Aorta (tissue), 5 donors: ENCODE results near the gene SLC12A5. TPM values are rescaled to one million over a fixed set of nuclear protein-coding genes. Genes with fewer than 3 reads are reported as not detected.

Source experiments
- ATAC-seq: fragments of 200-7000 bp; cut with Tn5 transposase; one replicate; pipeline ENCODE4 v1.9.1; 2022; ENCODE audit warnings: moderate library complexity; ENCODE audit not compliant: low FRiP score
- DNase-seq, 2 donors: peaks; one replicate each; pipeline ENCODE4 v3.0.0-alpha.2; 2020
- H3K27ac ChIP-seq, 2 donors: one replicate each; pipeline ENCODE4 v1.5.1; 2013; ENCODE audit warnings: low read length in 2 of 2, mild to moderate bottlenecking in 2 of 2, moderate library complexity in 2 of 2, control low read depth in 1 of 2, inconsistent platforms in 1 of 2, low read depth in 1 of 2
- H3K27me3 ChIP-seq, 2 donors: one replicate each; pipeline ENCODE4 v1.6.1; 2013; ENCODE audit warnings: control low read depth in 1 of 2, low read length in 1 of 2, mild to moderate bottlenecking in 1 of 2, moderate library complexity in 1 of 2; ENCODE audit not compliant: insufficient read depth in 2 of 2, control insufficient read depth in 1 of 2
- H3K36me3 ChIP-seq, 2 donors: one replicate each; pipeline ENCODE4 v1.6.1; 2013; ENCODE audit warnings: control low read depth in 1 of 2, low read length in 1 of 2, mild to moderate bottlenecking in 1 of 2; ENCODE audit not compliant: insufficient read depth in 2 of 2, control insufficient read depth in 1 of 2
- H3K4me1 ChIP-seq, 2 donors: one replicate each; pipeline ENCODE4 v1.6.1; 2013; ENCODE audit warnings: low read length in 2 of 2, control low read depth in 1 of 2, mild to moderate bottlenecking in 1 of 2, moderate library complexity in 1 of 2; ENCODE audit not compliant: insufficient read depth in 2 of 2, control insufficient read depth in 1 of 2
- H3K4me3 ChIP-seq, 2 donors: one replicate each; pipeline ENCODE4 v1.5.1; 2013; ENCODE audit warnings: low read length in 2 of 2, control low read depth in 1 of 2, mild to moderate bottlenecking in 1 of 2
- H3K9me3 ChIP-seq: one replicate; pipeline ENCODE4 v1.6.1; 2013; ENCODE audit warnings: mild to moderate bottlenecking, low read length; ENCODE audit not compliant: control insufficient read depth
- WGBS, 2 donors: extraction: QIAGEN DNeasy Blood & Tissue Kit; methylation state at CpG; one replicate each; pipeline ENCODE4 v1.1.7; 2013; 5-methylcytosine and 5-hydroxymethylcytosine counted together
- intact Hi-C, 2 donors: fragments of 100-400 bp; cut with DNase I; formaldehyde crosslinking; loops; one replicate each; pipeline versions ENCODE4 v1.14.2 to v1.15.0; 2022
- polyA plus RNA-seq, 2 donors: library from polyadenylated mRNA; stranded (reverse); fragments of 200-250 nt; gene quantifications; one replicate each; pipeline ENCODE4 v1.2.3, GENCODE V29; 2013
- total RNA-seq, 2 donors: library from RNA; stranded (reverse); fragmentation: NEBNext Ultra II Directional; extraction: Animal tissue kit (Norgen Biotek cat#: 25700); gene quantifications; one replicate each; pipeline ENCODE4 v1.2.1, GENCODE V29; 2021
- donor health status: healthy with polysubstance abuse.
- donor health status: Bipolar disorder and iron deficiency.
- donor health status: DM: no; HTN: no; CAD: no.
- donor health status: DM: no; HTN: no; CAD: no.
- donor health status: DM: yes; HTN: yes; CAD: no.

The SLC12A5 gene
- total and polyA plus RNA-seq, 4 donors = 0.94 to 2.4 TPM; not detected in 2

DNA sequence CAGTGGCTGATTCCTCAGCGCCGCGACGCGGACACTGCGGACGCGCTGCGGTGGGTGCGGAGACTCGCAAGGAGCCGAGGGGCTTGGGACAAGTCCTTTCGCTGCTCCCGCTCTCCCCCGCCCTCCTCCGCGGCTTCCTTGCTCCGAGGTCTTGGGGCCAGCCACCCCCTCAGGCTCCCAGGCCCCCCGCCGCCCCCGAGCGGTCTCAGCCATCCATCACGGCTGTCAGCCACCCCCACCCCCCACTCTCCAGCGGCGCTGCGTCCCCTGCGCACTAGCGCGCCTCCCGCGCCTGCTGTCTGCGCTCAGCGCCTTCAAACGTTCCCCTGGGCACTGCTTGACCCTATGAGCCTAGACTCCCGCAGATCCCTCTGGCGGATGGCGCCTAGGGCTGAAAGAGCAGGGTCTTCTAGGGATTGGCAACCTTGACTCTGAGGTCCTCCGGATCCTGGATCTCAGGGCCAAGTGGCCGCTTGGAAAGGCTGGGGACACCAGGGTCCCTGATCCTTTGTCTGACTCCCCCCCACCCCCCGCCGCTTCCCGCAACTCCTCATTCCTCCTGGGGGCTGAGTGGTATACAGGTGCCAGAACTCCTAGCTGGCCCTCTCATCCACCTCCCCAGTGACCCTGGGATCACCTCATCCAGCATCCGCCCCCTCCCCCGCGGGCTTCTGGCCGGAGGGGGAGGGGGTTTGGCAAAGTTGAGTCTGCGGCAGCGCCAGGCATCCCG, 1.4 kb downstream of the SLC12A5 start:
- ATAC-seq (no peak), DNase-seq (no peak)
- no peak overlapping the region for H3K27ac ChIP-seq
- no peaks in the 10 kb centered on the region for H3K9me3 ChIP-seq
- WGBS, 2 donors = 4 to 9% methylated on average over 45 to 49 of the region's 49 CpGs
- intact Hi-C loops = no loop called here
- H3K4me3 ChIP-seq = no peak overlapping the region
- H3K27me3 ChIP-seq = no peaks in the 10 kb centered on the region
- no peaks in the 10 kb centered on the region for H3K36me3 ChIP-seq
- no peaks in the 10 kb centered on the region for H3K4me1 ChIP-seq

DNA sequence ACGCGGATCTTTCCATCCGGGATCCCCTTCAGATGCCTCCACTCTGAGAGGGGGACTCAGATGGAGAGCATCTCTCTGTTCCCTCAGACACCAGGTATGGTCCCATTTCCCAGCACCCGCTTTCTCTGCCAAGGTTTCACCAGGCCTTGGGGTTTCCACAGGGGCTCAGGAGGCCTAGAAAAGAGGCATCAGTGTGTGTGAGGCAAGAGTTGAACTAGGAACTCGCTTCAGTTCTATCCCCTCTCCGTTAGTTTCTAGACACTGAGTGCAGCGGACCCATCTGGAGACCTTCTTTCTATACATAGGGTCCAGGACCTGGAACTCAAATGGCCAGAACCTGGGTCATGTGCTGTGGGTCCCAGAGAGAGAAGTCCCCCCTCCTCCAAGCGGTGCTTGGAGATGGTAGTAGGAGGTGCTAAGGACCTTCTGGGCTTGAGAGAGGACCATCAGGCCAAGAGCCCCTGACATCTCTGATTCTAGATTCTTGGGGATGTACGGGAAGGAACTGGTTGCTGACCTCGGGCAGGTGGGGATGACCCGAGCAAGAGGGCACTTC, 2.1 kb downstream of the SLC12A5 start:
- Histone ChIP-seq H3K9me3 (no peaks in the 10 kb centered on the region), H3K4me1 (no peaks in the 10 kb centered on the region), H3K36me3 (no peaks in the 10 kb centered on the region), H3K27me3 (no peaks in the 10 kb centered on the region), H3K27ac (no peak overlapping the region), H3K4me3 (no peak overlapping the region)
- DNase-seq (no peak), ATAC-seq (no peak)
- WGBS, 2 donors = 14 to 17% methylated on average over 11 of the region's 11 CpGs
- intact Hi-C loops = no loop called here

GRCh38 chr20:46031701-46032254, 2.8 kb downstream of the SLC12A5 start:
- 1% methylated on average over 50 to 55 of the region's 55 CpGs for WGBS, 2 donors
- DNase-seq (no peak), ATAC-seq (no peak)
- H3K4me1 ChIP-seq = no peaks in the 10 kb centered on the region
- no peaks in the 10 kb centered on the region for H3K27me3 ChIP-seq
- H3K27ac ChIP-seq = no peak overlapping the region
- no peak overlapping the region for H3K4me3 ChIP-seq
- H3K9me3 ChIP-seq = no peaks in the 10 kb centered on the region
- H3K36me3 ChIP-seq = no peaks in the 10 kb centered on the region
- intact Hi-C loops = no loop called here

DNA sequence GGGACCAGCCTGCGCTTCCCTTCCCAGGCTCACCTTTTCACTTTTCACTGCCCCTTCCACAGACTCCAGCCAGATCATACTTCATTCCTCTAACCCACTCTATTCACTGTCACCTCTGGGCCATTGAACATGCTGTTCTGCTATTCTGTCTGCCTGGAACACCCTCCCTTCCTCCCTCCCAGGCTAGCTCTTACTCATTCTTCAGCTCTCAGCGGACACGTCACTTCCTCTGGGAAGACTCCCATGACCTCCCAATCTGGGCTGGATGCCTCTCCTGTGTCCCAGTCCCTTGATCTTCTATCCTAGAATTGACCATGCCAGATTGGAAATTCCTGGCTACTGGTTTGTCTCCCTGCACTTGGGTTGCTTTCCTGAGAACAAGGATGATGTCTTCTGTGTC, 5.0 kb downstream of the SLC12A5 start:
- Histone ChIP-seq H3K4me3 (no peak overlapping the region), H3K27me3 (no peaks in the 10 kb centered on the region), H3K27ac (no peak overlapping the region), H3K9me3 (no peaks in the 10 kb centered on the region), H3K36me3 (no peaks in the 10 kb centered on the region), H3K4me1 (no peaks in the 10 kb centered on the region)
- WGBS, 2 donors = 63 to 73% methylated on average over 3 of the region's 3 CpGs
- DNase-seq (no peak), ATAC-seq (no peak)
- intact Hi-C loops = no loop called here

DNA sequence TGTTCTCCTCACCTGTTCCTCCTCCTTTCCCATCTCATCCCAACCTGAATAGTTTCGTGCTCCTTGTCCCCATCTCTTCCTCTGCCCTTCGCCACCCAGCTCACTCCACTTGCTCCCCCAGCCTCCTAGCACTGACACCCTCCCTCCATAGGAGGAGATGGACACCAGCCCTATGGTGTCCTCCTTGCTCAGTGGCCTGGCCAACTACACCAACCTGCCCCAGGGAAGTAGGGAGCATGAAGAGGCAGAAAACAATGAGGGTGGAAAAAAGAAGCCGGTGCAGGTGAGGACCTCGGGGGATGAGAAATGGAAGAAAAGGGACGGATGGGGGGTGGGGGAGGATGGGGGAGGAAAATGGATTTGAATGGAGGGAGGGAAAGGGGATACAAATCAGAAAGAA, 6.2 kb downstream of the SLC12A5 start:
- DNase-seq (no peak), ATAC-seq (no peak)
- H3K4me3 ChIP-seq = no peak overlapping the region
- 55 to 62% methylated on average over 5 of the region's 5 CpGs for WGBS, 2 donors
- no peak overlapping the region for H3K27ac ChIP-seq
- H3K9me3 ChIP-seq = peaks cover 1% of the 10 kb centered on the region
- H3K27me3 ChIP-seq = no peaks in the 10 kb centered on the region
- intact Hi-C loops = no loop called here
- H3K4me1 ChIP-seq = no peaks in the 10 kb centered on the region
- H3K36me3 ChIP-seq = no peaks in the 10 kb centered on the region

DNA sequence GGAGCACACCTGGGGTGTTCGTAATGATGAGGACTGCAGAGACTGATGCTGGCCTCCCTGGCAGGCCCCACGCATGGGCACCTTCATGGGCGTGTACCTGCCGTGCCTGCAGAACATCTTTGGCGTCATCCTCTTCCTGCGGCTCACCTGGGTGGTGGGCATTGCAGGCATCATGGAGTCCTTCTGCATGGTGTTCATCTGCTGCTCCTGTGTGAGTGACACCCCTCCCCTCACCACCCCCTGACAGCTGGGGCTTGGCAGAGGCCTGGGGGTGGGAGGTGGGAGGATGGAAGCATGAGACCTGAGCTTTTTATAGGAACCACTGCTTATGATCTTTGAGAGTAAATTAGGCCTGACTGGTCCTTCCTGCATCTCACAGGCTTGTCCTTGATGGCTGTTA, 6.7 kb downstream of the SLC12A5 start:
- intact Hi-C loops = no loop called here
- H3K27ac ChIP-seq = no peak overlapping the region
- H3K9me3 ChIP-seq = peaks cover 2% of the 10 kb centered on the region
- ATAC-seq (no peak), DNase-seq (no peak)
- H3K4me1 ChIP-seq = no peaks in the 10 kb centered on the region
- H3K36me3 ChIP-seq = no peaks in the 10 kb centered on the region
- no peak overlapping the region for H3K4me3 ChIP-seq
- WGBS, 2 donors = 69 to 77% methylated on average over 6 of the region's 6 CpGs
- no peaks in the 10 kb centered on the region for H3K27me3 ChIP-seq

DNA sequence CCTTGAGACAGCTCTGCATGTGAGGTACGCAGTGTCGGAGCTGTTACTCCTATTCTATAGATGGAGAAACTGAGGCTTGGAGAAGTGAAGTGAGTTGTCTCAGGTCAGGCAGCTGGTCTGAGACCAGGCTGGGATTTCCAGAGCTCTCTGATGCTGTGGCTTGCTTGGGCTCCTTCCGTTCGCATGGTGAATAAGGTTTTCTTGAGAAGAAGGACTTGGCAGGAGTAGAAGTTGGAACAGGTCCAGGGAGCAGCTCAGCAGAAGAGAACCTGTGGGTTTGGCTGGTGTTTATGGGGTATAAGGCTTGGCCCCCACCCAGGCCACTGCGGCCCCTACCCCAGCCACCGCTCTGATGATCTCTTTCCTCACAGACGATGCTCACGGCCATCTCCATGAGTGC, 7.4 kb downstream of the SLC12A5 start:
- Histone ChIP-seq H3K4me3 (no peak overlapping the region), H3K4me1 (no peaks in the 10 kb centered on the region), H3K27me3 (no peaks in the 10 kb centered on the region), H3K9me3 (peaks cover 2% of the 10 kb centered on the region), H3K27ac (no peak overlapping the region), H3K36me3 (no peaks in the 10 kb centered on the region)
- 82 to 84% methylated on average over 8 of the region's 8 CpGs for WGBS, 2 donors
- intact Hi-C loops = no loop called here
- no peak for ATAC-seq
- no peak for DNase-seq

DNA sequence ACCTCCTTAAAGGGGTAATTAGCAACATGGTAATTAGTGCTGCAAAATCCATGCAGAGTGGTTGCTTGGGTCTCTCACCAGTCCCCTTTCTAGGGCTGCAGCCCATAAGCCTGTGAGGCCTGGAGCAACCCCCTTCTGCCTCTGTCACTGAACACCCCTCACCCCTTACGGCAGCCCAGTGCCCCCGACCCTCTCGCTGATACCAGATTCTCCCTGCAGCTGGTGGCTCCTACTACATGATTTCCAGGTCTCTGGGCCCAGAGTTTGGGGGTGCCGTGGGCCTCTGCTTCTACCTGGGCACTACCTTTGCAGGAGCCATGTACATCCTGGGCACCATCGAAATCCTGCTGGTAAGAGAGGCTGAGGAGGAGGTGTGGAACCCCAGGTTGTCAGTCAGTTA, 8.0 kb downstream of the SLC12A5 start:
- Histone ChIP-seq H3K36me3 (no peaks in the 10 kb centered on the region), H3K4me1 (no peaks in the 10 kb centered on the region), H3K4me3 (no peak overlapping the region), H3K27ac (no peak overlapping the region), H3K27me3 (no peaks in the 10 kb centered on the region), H3K9me3 (peaks cover 2% of the 10 kb centered on the region)
- intact Hi-C loops = no loop called here
- DNase-seq (no peak), ATAC-seq (no peak)
- WGBS, 2 donors = 71 to 72% methylated on average over 5 of the region's 5 CpGs

GRCh38 chr20:46040902-46041535, 12.0 kb downstream of the SLC12A5 start:
- WGBS, 2 donors = 22 to 24% methylated on average over 18 of the region's 18 CpGs
- DNase-seq = no peak
- intact Hi-C loops = no loop called here
- peaks cover 2% of the 10 kb centered on the region for H3K9me3 ChIP-seq
- H3K27me3 ChIP-seq = no peaks in the 10 kb centered on the region
- H3K27ac ChIP-seq = no peak overlapping the region
- no peaks in the 10 kb centered on the region for H3K4me1 ChIP-seq
- ATAC-seq = no peak
- H3K4me3 ChIP-seq = no peak overlapping the region
- no peaks in the 10 kb centered on the region for H3K36me3 ChIP-seq
